Fibroblast of peridontal ligament (primary cell): ENCODE measurements around the gene SIVA1.
A peak's percentile ranks its signal among the peaks of the same experiment; 100 is the strongest.

Source experiments
- DNase-seq: peaks from one replicate; pipeline ENCODE4 v3.0.0-alpha.2; 2010; ENCODE audit errors: extremely low read depth

The SIVA1 gene, protein sequence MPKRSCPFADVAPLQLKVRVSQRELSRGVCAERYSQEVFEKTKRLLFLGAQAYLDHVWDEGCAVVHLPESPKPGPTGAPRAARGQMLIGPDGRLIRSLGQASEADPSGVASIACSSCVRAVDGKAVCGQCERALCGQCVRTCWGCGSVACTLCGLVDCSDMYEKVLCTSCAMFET

DNA sequence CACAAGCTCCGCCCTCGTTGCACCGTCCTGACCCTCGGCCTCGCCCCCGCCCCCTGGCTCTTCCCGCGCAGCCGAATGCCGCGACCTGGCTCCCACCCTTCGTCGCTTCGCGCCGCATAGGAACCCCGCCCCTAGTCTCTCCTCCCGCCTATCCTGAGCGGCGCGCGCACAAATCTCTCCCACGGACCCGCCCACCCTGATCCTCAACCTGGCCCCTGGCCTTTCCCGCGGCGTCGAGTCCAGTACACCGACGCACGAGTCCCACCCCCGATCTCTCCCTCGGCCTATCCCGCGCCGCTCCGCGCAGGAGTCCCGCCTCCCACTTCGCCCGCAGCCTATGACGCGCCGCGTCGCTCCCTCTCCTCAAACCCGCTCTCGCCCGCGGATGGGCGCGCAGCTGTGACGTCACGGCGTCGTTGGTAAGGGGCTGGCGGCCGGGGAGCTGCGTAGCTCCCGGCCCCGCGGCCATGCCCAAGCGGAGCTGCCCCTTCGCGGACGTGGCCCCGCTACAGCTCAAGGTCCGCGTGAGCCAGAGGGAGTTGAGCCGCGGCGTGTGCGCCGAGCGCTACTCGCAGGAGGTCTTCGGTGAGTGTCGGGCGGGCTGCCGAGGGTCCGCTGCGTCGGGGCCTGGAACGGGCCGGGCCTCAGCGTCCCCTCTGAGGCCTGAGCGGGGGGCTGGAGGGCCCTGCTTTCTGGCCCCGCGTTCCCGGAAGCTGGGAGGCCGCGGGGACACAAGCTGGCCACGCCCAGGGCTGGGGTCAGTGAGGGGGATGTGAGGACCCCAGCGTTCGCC is at the start of gene SIVA1:
Gene SIVA1, plus strand, starts transcription at position 413 of the 793 bp plus-strand sequence. Its CDS starts 55 bp downstream, at position 468.
- peak; percentile 97 for DNase-seq

DNA sequence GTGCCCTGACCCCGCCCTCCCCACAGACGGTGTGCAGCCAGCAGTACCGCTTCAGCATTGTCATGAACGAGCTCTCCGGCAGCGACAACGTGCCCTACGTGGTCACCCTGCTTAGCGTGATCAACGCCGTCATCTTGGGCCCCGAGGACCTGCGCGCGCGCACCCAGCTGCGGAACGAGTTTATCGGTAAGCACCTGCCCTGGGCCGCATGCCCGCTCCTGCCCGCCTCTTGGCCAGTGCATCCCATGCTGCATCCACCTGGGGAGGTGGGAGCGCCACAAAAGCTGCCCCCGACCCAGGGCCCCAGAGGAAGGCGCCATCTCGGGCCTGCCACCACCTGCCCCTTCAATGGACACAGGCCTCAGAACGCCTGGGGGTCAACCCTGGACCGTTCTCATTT is 49.7 kb upstream of the SIVA1 start:
- no peak for DNase-seq

DNA sequence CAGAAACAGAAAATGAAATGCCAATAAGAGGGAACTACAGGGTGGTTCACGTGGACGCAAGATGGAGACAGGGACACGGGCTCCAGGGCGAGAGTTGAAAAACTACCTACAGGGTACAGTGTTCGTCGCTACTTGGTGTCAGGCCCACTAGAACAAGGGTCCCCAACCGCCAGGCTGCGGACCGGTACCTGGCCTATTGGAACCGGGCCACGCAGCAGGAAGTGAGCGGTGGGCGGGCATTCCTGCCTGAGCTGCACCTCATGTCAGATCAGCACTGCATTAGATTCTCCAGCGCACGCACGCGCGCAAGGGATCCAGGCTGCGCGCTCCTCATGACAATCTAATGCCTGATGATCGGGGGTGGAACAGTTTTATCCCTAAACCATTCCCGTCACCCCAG is 48.7 kb upstream of the SIVA1 start:
- DNase-seq: no peak

DNA sequence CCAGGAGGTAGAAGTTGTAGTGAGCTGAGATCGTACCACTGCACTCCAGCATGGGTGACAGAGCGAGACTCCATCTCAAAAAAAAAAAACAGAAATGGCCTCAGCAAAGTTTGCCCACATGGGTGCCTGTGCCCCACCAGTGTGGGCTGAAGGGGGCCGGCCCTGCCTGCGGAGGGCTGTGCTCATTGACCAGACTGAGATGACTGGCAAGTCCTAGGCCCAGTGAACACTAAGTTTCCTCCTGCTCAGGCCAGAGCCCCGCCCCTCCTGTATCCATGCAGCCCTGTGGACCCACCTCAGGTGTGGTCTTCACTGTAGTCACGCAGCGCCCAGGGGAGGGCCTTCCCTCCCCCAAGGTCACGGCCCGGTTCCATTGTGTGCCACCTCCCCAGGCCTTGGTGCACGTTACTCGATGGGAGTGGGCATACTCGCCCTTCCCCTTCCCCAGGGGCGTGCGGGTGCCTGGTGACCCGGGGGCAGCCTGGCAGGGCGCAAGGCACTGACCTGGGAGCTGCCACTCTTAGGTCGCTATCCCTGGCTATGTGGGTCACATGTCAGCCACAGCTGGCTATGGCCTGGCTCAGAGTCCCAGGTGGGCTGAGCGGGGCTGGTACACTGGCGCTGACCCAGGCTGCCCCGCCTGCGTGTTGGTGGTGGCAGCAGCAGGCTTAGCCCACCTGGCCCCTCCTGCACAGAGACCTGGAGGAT is 47.5 kb upstream of the SIVA1 start:
- no peak for DNase-seq

DNA sequence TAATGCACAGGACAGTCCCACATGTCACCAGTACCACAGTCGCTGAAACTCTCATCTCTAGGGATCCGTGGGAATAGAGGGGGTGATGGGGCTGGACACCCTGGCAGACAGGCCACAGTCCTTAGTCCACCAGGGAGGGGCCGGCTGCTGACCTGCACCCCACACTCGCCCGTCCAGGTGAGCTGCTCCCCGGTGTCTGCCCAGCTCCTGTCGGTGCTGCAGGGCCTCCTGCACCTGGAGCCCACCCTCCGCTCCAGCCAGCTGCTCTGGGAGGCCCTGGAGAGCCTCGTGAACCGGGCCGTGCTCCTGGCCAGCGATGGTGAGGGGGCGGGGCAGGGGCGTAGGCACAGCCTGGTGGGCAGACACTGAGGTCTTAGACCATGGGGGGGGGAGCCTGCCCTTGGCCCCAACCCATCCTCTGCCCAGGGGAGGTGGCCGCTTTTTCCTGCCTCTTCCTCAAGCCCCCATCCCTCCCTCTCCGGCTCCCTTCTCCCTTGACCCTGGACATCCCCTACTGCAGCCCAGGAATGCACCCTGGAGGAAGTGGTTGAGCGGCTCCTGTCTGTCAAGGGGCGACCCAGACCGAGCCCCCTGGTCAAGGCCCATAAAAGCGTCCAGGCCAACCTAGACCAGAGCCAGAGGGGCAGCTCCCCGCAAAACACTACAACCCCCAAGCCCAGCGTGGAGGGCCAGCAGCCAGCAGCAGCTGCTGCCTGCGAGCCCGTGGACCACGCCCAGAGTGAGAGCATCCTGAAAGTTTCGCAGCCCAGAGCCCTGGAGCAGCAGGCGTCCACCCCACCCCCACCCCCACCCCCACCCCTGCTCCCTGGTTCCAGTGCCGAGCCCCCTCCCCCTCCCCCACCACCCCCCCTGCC is 46.0 kb upstream of the SIVA1 start:
- no peak for DNase-seq

DNA sequence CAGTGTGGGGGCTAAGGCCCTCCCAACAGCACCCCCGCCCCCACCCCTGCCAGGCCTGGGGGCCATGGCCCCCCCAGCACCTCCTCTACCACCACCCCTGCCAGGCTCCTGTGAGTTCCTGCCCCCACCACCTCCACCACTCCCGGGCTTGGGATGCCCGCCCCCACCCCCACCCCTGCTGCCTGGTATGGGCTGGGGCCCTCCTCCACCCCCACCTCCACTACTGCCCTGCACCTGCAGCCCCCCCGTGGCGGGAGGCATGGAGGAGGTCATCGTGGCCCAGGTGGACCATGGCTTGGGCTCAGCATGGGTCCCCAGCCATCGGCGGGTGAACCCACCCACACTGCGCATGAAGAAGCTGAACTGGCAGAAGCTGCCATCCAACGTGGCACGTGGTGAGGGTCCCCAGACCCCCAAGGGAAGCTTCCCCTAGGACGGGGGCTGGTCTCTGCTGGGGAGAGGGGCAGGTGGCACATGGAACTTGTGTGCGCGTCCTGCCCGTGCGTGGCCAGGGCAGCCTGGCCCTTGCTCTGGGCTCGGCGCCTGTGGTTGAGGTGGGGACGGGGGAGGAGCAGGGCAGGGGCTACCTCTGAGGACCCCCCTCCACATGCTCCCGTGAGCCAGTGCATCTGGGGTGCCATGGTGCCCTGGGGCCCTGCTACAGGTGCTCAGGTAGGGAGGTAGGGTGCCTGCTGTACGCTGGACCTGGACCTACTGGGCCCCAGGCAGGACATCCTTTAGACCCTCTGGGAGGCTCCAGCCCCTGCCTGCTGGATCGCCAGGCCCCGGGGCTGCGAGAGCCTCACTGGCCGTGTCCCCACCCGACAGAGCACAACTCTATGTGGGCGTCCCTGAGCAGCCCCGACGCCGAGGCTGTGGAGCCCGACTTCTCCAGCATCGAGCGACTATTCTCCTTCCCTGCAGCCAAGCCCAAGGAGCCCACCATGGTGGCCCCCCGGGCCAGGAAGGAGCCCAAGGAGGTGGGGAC is 45.0 kb upstream of the SIVA1 start:
- no peak for DNase-seq

DNA sequence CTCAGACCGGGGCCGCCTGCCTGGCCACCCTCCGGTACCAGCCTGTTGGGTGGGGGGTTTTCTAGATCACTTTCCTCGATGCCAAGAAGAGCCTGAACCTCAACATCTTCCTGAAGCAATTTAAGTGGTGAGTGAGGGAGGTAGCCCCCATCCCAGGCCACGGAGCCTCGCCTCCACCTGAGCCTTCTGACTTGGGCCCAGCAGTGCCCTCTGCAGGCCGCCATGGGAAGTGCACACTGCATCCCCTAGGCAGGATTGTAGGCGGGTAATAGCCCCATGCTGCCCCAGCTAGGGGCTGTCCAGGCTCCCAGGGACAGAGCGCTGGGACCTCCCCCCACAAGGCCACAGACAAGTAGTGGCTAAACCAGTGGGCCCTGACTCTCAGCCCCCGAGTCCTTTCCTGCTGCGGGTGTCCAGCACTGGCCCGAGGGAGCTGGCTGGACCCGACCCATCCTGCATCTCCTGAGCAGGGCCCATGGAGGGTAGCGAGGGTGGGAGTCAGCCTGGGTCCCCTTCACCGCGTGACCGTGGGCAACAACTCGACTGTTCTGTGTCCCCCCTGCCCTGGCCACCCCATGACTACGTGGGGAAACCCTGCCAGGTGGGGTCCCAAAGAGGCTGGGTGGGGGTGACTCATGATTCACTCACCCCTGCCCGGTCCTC is 44.2 kb upstream of the SIVA1 start:
- DNase-seq: peak; percentile 51

DNA sequence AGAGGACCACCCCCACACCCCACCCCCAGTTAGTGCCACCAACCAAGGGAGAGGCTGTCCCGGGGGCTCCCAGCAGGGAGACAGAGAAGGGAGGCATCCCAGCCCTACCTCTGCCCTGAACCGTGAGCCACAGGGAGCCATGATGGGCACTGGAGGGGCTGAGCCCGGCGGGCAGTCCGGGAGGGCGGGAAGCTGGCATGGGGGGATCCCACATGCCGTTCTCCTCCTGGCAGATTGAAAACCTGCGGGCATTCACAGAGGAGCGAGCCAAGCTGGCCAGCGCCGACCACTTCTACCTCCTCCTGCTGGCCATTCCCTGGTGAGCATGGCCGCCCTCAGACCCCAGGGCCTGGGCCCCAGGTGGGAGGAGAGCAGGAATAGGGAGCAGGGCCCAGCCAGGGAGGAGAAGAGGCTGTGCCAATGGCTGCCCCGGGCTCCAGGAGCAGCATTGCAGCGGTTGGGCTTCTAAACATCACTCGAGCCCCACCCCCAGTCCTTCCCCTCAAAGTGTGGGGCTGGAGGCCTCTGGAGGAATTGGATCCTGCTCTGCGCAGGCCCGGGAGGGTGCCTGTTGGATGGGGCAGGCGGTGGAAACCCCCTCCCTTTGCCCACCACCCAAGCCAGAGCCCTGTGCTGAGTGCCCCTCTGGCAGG is 43.4 kb upstream of the SIVA1 start:
- no peak for DNase-seq

DNA sequence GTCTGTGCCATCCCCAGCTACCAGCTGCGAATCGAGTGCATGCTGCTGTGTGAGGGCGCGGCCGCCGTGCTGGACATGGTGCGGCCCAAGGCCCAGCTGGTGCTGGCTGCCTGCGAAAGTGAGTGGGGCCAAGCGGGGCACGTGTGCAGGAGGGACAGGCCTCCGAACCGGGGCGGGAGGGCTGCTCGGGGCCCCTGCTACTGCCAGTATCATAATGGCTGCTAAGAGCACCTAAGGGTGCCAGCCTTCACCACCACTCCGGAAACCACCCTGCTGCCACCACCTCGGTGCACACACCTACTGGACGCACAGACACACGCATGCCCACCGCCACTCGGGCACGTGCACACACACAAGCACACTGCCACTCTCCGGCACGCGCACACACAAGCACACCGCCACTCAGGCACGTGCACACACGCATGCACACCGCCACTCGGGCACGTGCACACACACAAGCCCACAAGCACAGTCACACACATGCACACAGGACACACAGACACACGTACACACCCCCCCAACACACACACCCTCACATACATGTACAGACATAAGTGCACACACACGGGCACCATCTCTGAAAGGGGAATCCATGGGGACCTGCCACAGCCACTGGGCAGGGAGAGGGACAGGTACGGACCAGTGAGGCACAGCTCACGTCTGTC is 42.7 kb upstream of the SIVA1 start:
- DNase-seq: no peak

DNA sequence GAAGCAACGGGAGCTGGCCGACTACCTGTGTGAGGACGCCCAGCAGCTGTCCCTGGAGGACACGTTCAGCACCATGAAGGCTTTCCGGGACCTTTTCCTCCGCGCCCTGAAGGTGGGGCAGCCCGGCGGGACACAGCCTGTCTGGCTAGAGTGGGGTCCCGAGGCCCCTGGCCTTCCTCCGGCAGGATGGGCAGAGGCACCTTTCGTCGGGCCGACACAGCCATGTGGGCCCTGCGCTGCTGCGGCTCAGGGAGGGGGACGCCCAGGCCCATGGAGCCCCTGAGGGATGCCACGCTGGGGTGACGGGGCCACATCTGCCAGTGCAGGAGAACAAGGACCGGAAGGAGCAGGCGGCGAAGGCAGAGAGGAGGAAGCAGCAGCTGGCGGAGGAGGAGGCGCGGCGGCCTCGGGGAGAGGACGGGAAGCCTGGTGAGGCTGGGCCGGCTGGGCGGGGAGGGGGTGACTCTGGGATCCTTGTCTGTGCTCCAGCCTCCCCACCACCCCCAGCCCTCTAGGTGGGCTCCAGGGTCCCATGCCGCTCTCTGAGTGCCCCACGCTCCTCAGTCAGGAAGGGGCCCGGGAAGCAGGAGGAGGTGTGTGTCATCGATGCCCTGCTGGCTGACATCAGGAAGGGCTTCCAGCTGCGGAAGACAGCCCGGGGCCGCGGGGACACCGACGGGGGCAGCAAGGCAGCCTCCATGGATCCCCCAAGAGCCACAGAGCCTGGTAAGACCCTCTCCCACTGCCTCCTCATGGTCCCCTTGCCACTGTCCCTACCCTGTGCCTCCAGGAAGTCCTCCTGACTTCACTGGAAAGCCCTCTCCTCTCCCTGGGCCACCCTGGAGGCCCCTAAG is 39.8 kb upstream of the SIVA1 start:
- DNase-seq: no peak

DNA sequence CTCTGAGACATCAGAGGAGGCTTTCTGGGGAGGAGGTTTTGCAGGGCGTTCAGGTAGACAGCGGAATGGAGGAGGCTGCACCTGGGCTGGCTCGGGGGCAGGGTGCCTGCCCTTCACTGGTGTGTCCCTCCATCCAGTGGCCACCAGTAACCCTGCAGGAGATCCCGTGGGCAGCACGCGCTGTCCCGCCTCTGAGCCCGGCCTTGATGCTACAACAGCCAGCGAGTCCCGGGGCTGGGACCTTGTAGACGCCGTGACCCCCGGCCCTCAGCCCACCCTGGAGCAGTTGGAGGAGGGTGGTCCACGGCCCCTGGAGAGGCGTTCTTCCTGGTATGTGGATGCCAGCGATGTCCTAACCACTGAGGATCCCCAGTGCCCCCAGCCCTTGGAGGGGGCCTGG is 38.9 kb upstream of the SIVA1 start:
- no peak for DNase-seq

DNA sequence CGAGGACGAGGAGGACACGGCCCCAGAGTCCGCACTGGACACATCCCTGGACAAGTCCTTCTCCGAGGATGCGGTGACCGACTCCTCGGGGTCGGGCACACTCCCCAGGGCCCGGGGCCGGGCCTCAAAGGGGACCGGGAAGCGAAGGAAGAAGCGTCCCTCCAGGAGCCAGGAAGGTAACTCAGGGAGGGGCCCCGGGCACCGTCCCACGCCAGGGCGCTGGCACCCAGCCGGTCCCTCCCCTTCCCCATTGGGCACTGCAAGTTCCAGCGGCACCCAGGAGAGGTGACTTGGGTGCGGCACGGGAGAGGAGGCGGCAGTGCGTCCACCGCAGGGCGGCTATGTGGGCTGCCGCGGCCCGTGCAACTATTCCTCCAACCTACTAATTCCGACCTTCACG is 38.3 kb upstream of the SIVA1 start:
- DNase-seq: no peak

DNA sequence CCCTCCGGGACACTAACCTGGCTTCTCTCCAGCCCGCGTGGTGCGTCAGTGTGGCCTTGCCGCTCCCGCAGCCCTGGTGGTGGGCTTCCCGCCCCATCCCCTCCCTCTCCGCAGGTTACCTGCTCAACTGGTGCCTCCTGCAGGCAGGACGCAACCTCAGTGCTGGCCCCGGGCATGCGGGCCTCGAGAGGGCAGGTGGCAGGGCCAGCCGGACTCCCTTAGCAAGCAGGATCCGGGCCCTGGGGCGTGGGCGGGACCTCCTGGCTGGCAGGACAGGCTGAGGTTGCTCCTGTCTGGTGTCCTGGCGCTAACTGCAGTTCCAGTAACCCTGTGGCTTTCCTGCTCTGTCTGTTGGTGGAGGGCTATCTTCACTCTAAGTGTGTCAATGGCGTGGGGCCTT is 37.5 kb upstream of the SIVA1 start:
- DNase-seq: no peak

DNA sequence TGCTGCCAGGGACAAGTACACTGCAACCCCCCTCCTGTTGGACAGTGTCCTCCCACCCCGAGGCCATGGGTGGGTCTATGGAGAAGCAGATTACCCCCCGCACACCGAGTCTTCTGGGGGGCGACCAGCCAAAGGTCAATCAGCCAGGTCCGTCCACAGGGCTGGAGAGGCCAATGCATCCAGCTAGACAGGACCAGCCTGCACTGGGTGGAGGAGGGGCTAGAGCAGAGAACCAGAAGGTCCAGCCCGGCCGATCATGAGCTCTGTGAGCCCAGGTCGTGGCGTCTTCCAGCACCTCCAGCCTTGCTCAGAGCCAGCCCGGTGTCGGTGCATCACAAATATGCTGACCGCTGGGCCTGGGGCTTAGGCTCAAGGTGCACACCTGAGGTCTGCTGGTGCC is 37.1 kb upstream of the SIVA1 start:
- no peak for DNase-seq

DNA sequence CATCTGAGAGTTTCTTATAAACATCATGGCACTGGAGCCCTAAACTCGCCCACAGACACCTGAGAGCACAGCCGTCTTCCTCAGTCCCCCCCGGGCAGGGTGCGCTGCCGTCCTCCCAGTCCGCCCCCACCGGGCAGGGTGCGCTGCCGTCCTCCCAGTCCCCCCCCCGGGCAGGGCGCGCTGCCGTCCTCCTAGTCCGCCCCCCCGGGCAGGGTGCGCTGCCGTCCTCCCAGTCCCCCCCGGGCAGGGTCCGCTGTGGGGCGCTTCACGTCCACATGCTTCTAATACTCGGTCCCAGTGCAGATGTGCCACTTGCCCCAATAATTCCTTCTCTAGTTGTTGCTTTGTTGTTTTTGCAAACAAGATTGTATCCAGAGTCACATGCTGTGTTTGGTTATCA is 35.8 kb upstream of the SIVA1 start:
- DNase-seq: no peak

DNA sequence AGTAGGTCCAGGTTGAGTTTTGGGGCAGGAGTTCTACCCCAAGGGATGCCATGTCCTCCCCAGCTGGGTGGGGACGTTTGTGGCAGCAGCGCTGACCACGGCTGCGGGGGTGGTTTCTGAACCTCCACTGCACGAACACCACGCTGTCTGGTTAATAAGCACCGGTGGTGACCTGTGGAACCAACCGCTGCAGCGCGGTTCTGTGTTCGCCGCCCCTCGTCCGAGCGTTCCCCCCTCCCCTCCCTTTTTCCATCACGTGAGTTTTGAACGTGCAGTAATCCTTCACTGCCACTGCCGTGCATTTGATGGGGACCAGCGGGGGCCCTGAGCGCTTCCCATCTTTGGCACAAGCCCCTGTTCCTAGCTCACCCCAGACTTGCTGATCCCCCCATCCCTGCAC is 35.3 kb upstream of the SIVA1 start:
- no peak for DNase-seq

DNA sequence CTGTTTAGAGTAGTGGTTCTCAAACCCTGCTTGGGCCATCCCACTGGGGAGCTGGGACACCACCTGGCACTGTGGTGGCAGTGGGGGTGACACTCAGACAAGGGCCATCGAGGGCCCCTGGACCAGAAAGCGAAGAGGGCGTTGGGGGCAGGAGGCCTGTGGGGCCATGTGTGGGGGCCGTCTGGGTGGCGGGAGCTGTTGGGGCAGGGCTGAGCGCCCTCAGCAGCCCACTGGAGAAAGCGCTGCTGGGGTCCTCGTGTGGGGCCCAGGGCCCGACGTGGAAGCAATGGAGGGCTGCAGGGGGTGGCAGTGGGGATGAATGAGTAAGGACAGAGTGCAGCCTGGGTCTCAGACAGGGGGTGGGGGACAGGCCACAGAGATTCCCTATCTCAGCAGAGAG is 34.8 kb upstream of the SIVA1 start:
- DNase-seq: no peak

DNA sequence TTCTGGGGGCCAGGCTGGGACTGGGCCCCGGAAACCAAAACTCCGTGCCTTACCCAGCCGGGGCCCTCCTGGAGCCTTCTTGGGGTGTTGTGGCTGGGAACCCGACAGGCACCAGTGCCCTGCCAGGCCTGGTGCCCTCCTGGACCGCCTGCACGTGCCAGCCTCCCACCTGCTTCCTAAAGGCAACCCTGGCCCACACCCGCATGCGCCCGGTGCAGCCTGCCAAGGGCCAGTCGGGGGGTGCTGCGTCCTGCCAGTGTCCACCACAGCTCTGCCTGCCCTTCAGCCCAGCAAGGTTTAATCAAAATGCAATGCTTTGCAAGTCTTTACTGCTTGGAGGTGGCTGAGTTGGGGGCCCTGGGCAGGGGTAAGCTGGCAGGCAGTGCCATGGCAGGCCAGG is 34.1 kb upstream of the SIVA1 start:
- no peak for DNase-seq
